GM19238 (cell line): ENCODE measurements around the gene GRHPR.
"Not testable (repeated sequence)": the region's sequence is repeated elsewhere in the genome, so short reads cannot be mapped to it uniquely, and the experiment has no call there.

Source experiments
- DNase-seq: peaks from one replicate; pipeline ENCODE4 v3.0.0; 2011; ENCODE audit warnings: low spot score; ENCODE audit not compliant: insufficient read length

GRHPR gene

GRCh38 chr9:37445832-37446231, 23.3 kb downstream of the GRHPR start:
- DNase-seq, result no peak

- no peak for DNase-seq
Observed at GRCh38 chr9:37446401-37446800, 23.9 kb downstream of the GRHPR start.

GRCh38 chr9:37447111-37447510, 24.6 kb downstream of the GRHPR start:
- DNase-seq, result no peak

GRCh38 chr9:37449862-37450632, 27.6 kb downstream of the GRHPR start:
- DNase-seq, result no peak

GRCh38 chr9:37451628-37452027, 29.1 kb downstream of the GRHPR start:
- DNase-seq, result no peak

GRCh38 chr9:37452611-37453010, 30.1 kb downstream of the GRHPR start:
- DNase-seq, result no peak

GRCh38 chr9:37453827-37454226, 31.3 kb downstream of the GRHPR start:
- DNase-seq, result no peak

- no peak for DNase-seq
Observed at GRCh38 chr9:37454238-37454637, 31.7 kb downstream of the GRHPR start.

- DNase-seq, result no peak
Observed at GRCh38 chr9:37455884-37456647, 33.6 kb downstream of the GRHPR start.

- no peak for DNase-seq
Observed at GRCh38 chr9:37456817-37457216, 34.3 kb downstream of the GRHPR start.

- DNase-seq, result no peak
Observed at GRCh38 chr9:37464006-37464405, 41.5 kb downstream of the GRHPR start.

- peak; percentile 50 for DNase-seq
Observed at GRCh38 chr9:37464426-37465248, 42.1 kb downstream of the GRHPR start.

- DNase-seq, result peak; percentile 91
Observed at GRCh38 chr9:37465249-37466036, 42.9 kb downstream of the GRHPR start, which contains the start of gene ZBTB5. TSS of gene ZBTB5 (minus strand) at chr9:37465450. CDS start at chr9:37442551, 22,899 bp downstream.

- DNase-seq, result no peak
Observed at GRCh38 chr9:37466037-37466709, 43.7 kb downstream of the GRHPR start.

GRCh38 chr9:37467530-37467929, 45.0 kb downstream of the GRHPR start:
- DNase-seq, result not testable (repeated sequence)

- DNase-seq, result no peak
Observed at GRCh38 chr9:37468620-37469019, 46.1 kb downstream of the GRHPR start.

GRCh38 chr9:37471942-37472684, 49.6 kb downstream of the GRHPR start:
- no peak for DNase-seq

GRCh38 chr9:37473982-37474381, 51.5 kb downstream of the GRHPR start:
- not testable (repeated sequence) for DNase-seq

GRCh38 chr9:37474438-37474837, 51.9 kb downstream of the GRHPR start:
- DNase-seq, result no peak

- DNase-seq, result no peak
Observed at GRCh38 chr9:37476930-37477329, 54.4 kb downstream of the GRHPR start.
